HepG2 (cell line): ENCODE data around the gene RSF1. TPM values are rescaled to one million over a fixed set of nuclear protein-coding genes. Genes with fewer than 3 reads are reported as not detected.

Experiments
- ATAC-seq: fragments of 200-7000 bp; cut with Tn5 transposase; 3 replicates; pipeline ENCODE4 v1.9.1; 2020; ENCODE audit warnings: mild to moderate bottlenecking, moderate library complexity
- BruUV-seq: library from RNA; stranded (reverse); fragments of 400-500 nt; replicated peaks from 2 replicates; lab custom pipeline; 2021; lab: Mats Ljungman, UMichigan
- CTCF ChIA-PET: fragments of 300-600 bp; formaldehyde crosslinking; extraction: SDS; loops from one replicate; lab custom pipeline; 2021; ENCODE audit warnings: low total read pairs, inconsistent platforms, low intra/inter-chr PET ratio; lab: Yijun Ruan, JAX
- POLR2A ChIA-PET: fragments of 350-600 bp; sonication (Branson Sonifier 250); formaldehyde crosslinking; loops from one replicate; lab custom pipeline; 2020; ENCODE audit warnings: antibody characterized with exemption, inconsistent platforms; lab: Yijun Ruan, JAX
- DNase-seq: peaks from one replicate; pipeline ENCODE4 v3.0.0-alpha.2; 2015; ENCODE audit warnings: low spot score
- FAIRE-seq: peaks from 3 replicates; lab custom pipeline; 2011; peaks lifted over from hg19 to GRCh38; lab: Jason Lieb, UNC
- H2AFZ ChIP-seq: one replicate; pipeline ENCODE4 v1.6.1; 2011; ENCODE audit warnings: low read length, inconsistent platforms
- H3K27ac ChIP-seq: fragments of 300-600 bp; 3 replicates; pipeline ENCODE4 v1.8.0; 2011; ENCODE audit warnings: mixed run types, mild to moderate bottlenecking, mixed read lengths, low read length, inconsistent platforms; ENCODE audit not compliant: insufficient read depth; ENCODE audit errors: extremely low read length
- H3K27me3 ChIP-seq, 2 experiments: fragments of 200-600 bp in 1 of 2; 2 replicates in 1 of 2; 3 replicates in 1 of 2; pipeline versions ENCODE4 v1.6.0 to v1.8.0; 2011; ENCODE audit warnings: low read length in 2 of 2, mild to moderate bottlenecking in 2 of 2, moderate library complexity in 2 of 2, inconsistent platforms in 1 of 2; ENCODE audit not compliant: insufficient read depth in 2 of 2, control insufficient read depth in 1 of 2
- H3K36me3 ChIP-seq, 2 experiments: fragments of 200-600 bp in 1 of 2; replicated peaks in 1 of 2; 2 replicates in 1 of 2; 3 replicates in 1 of 2; pipeline versions ENCODE4 v1.5.1 to v1.8.0; 2011; ENCODE audit warnings: low read length in 2 of 2, inconsistent platforms in 1 of 2; ENCODE audit not compliant: insufficient read depth in 2 of 2, control insufficient read depth in 1 of 2
- H3K4me1 ChIP-seq: 2 replicates; pipeline ENCODE4 v1.5.1; 2012; ENCODE audit warnings: low read length, inconsistent platforms; ENCODE audit not compliant: insufficient read depth
- H3K4me2 ChIP-seq: 2 replicates; pipeline ENCODE4 v1.6.0; 2011; ENCODE audit warnings: low read depth, low read length, inconsistent platforms
- H3K4me3 ChIP-seq, 3 experiments: fragments of 200-600 bp in 1 of 3; sonication (generic), shearing (Covaris generic) in 1 of 3; replicated peaks in 1 of 3; 2 replicates each; pipeline ENCODE4 v1.5.1; 2011 to 2016; ENCODE audit warnings: low read length in 3 of 3, inconsistent platforms in 2 of 3, low read depth in 2 of 3, mild to moderate bottlenecking in 2 of 3, control low read depth in 1 of 3, mixed read lengths in 1 of 3; ENCODE audit not compliant: insufficient read depth in 1 of 3
- H3K79me2 ChIP-seq: one replicate; pipeline ENCODE4 v1.6.1; 2011; ENCODE audit warnings: low read length, inconsistent platforms; ENCODE audit not compliant: insufficient read depth
- H3K9ac ChIP-seq: 2 replicates; pipeline ENCODE4 v1.6.0; 2011; ENCODE audit warnings: mild to moderate bottlenecking, low read depth, low read length, inconsistent platforms; ENCODE audit not compliant: insufficient read depth
- H3K9me3 ChIP-seq: 2 replicates; pipeline ENCODE4 v1.5.1; 2012; ENCODE audit warnings: mild to moderate bottlenecking, low read length
- H4K20me1 ChIP-seq: 2 replicates; pipeline ENCODE4 v1.6.0; 2011; ENCODE audit warnings: inconsistent platforms, mild to moderate bottlenecking, low read length, moderate library complexity; ENCODE audit not compliant: insufficient read depth
- CAMTA2 ChIP-seq: sonication (generic); formaldehyde crosslinking; IDR thresholded peaks from 2 replicates; pipeline ENCODE4 v1.4.0; 2020; ENCODE audit warnings: mild to moderate bottlenecking, missing genetic modification reagents, borderline replicate concordance
- ELF4 ChIP-seq: sonication (generic); formaldehyde crosslinking; IDR thresholded peaks from 2 replicates; pipeline ENCODE4 v1.5.0; 2020; ENCODE audit warnings: missing genetic modification reagents, mild to moderate bottlenecking, moderate library complexity, borderline replicate concordance
- ETV6 ChIP-seq: sonication (generic); formaldehyde crosslinking; conservative IDR thresholded peaks from 2 replicates; pipeline ENCODE4 v1.4.0; 2020; ENCODE audit warnings: missing genetic modification reagents
- MAZ ChIP-seq, 2 experiments: sonication (generic) in 1 of 2; formaldehyde crosslinking in 1 of 2; IDR thresholded peaks; 2 replicates each; pipeline versions ENCODE4 v1.5.0 to v1.6.1; 2012 to 2020; ENCODE audit warnings: low read depth in 2 of 2, mild to moderate bottlenecking in 2 of 2, borderline replicate concordance in 1 of 2, improper control_type of control experiment in 1 of 2, low read length in 1 of 2, missing genetic modification reagents in 1 of 2, moderate library complexity in 1 of 2
- NAIF1 ChIP-seq: sonication (generic); formaldehyde crosslinking; IDR thresholded peaks from 2 replicates; pipeline ENCODE4 v1.5.0; 2020; ENCODE audit warnings: mild to moderate bottlenecking, missing genetic modification reagents, borderline replicate concordance
- NCOR1 ChIP-seq: fragments of 200-600 bp; sonication (generic); IDR thresholded peaks from 2 replicates; pipeline ENCODE4 v1.7.0; 2017; ENCODE audit warnings: antibody characterized with exemption, low read length, borderline replicate concordance
- RARG ChIP-seq: sonication (generic); formaldehyde crosslinking; IDR thresholded peaks from 2 replicates; pipeline ENCODE4 v1.4.0; 2020; ENCODE audit warnings: low read depth, mild to moderate bottlenecking, missing genetic modification reagents
- RFX3 ChIP-seq: IDR thresholded peaks from 2 replicates; pipeline ENCODE4 v1.6.1; 2016; ENCODE audit warnings: missing biosample characterization, missing genetic modification reagents
- ZNF44 ChIP-seq: sonication (generic); formaldehyde crosslinking; IDR thresholded peaks from 2 replicates; pipeline ENCODE4 v1.5.1; 2020; ENCODE audit warnings: mild to moderate bottlenecking, missing genetic modification reagents
- ZNF746 ChIP-seq: sonication (generic); formaldehyde crosslinking; IDR thresholded peaks from 2 replicates; pipeline ENCODE4 v1.8.0; 2022; ENCODE audit warnings: mild to moderate bottlenecking, missing genetic modification reagents
- WGBS: methylation state at CpG from one replicate; pipeline ENCODE4 v1.1.6; 2017; ENCODE audit warnings: low lambda C conversion rate; 5-methylcytosine and 5-hydroxymethylcytosine counted together
- in situ Hi-C: cut with HindIII; loops from 2 replicates; pipeline ENCODE4 v1.10.0; 2017; ENCODE audit warnings: low pct_unique_long_range_greater_than_20kb; ENCODE audit not compliant: extremely low pct_ligation_motif_present
- intact Hi-C: fragments of 100-400 bp; cut with micrococcal nuclease; formaldehyde crosslinking; loops from one replicate; pipeline ENCODE4 v1.10.0; 2022; ENCODE audit not compliant: unreplicated experiment
- polyA plus RNA-seq, 8 experiments: library from polyadenylated mRNA; depleted of rRNA in 3 of 8; stranded (reverse) in 7 of 8; unstranded in 1 of 8; fragments of >200 nt; fragmentation: Illumina TruSeq in 4 of 8; extraction: Trizol in 4 of 8; gene quantifications; 2 replicates each; pipeline versions ENCODE4 v1.2.1 to v1.2.3, GENCODE V29; 2011 to 2016; ENCODE audit warnings: low read depth in 4 of 8, missing spikeins in 1 of 8, mixed read lengths in 1 of 8; ENCODE audit not compliant: insufficient read depth in 1 of 8
- total RNA-seq, 5 experiments: library from RNA; depleted of rRNA; stranded (reverse); fragments of >200 nt; fragmentation: Illumina TruSeq; extraction: Trizol; gene quantifications; 2 replicates each; pipeline ENCODE4 v1.2.3, GENCODE V29; 2016; ENCODE audit warnings: low read depth in 1 of 5
- TF ChIP-seq, protein P1 (sequence below): sonication (generic); formaldehyde crosslinking; IDR thresholded peaks from 2 replicates; pipeline ENCODE4 v1.5.1; 2020; ENCODE audit warnings: missing genetic modification reagents, mild to moderate bottlenecking, borderline replicate concordance
- TF ChIP-seq, protein P2 (sequence below): sonication (generic); formaldehyde crosslinking; IDR thresholded peaks from 2 replicates; pipeline ENCODE4 v1.5.1; 2020; ENCODE audit warnings: missing genetic modification reagents, mild to moderate bottlenecking, borderline replicate concordance

RSF1 gene
- total and polyA plus RNA-seq, 2 of the 13 experiments (the other 11 are each of a cell fraction or from before 2014, with no cell fraction given) = 15.5 to 33.1 TPM

DNA sequence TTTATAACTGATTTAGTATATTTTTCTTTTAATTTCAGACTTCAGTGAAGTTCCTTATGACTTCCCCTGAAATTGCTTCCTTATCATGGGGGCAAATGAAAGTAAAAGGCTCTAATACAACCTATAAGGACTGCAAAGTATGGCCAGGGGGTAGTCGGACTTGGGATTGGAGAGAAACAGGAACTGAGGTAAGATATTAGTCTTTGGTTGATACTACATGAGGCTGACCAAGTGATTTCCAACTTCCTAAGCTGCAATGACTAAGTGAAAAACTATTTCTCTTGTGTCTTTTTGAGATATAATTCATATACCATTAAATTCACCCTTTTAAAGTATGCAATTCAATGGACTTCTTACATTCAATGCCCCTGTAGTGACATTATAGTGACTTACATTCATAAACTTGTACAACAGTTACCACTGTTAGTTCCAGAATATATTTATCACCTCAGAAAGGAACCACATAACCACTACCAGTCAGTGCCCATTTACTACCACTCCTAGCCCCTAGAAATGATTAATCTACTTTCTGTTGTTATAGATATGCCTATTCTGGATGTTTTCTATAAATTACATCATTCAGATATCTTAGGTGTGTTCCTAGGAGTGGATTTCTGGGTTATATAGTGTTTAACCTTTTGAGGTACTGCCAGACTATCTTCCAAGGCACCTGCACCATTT lies 22.1 kb upstream of the RSF1 start:
- TF ChIP-seq MAZ (IDR thresholded peaks at IDR 0.05; ENCODE audit: borderline replicate concordance, low read depth, low read length) = no peak
- TF ChIP-seq MAZ (CRISPR knock-in tag; IDR thresholded peaks at IDR 0.05; ENCODE audit: low read depth) = no peak
- no peak for TF ChIP-seq ELF4 (CRISPR knock-in tag)
- no peak for TF ChIP-seq NAIF1 (CRISPR knock-in tag)
- no peak for TF ChIP-seq RFX3 (CRISPR knock-in tag)
- TF ChIP-seq, protein P1, sequence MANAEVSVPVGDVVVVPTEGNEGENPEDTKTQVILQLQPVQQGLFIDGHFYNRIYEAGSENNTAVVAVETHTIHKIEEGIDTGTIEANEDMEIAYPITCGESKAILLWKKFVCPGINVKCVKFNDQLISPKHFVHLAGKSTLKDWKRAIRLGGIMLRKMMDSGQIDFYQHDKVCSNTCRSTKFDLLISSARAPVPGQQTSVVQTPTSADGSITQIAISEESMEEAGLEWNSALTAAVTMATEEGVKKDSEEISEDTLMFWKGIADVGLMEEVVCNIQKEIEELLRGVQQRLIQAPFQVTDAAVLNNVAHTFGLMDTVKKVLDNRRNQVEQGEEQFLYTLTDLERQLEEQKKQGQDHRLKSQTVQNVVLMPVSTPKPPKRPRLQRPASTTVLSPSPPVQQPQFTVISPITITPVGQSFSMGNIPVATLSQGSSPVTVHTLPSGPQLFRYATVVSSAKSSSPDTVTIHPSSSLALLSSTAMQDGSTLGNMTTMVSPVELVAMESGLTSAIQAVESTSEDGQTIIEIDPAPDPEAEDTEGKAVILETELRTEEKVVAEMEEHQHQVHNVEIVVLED = no peak
- no peak for TF ChIP-seq ZNF44 (CRISPR knock-in tag)
- no peak for TF ChIP-seq ZNF746
- TF ChIP-seq CAMTA2 = no peak
- no peak for TF ChIP-seq ETV6 (CRISPR knock-in tag)
- TF ChIP-seq RARG (CRISPR knock-in tag) = no peak
- TF ChIP-seq, protein P2, sequence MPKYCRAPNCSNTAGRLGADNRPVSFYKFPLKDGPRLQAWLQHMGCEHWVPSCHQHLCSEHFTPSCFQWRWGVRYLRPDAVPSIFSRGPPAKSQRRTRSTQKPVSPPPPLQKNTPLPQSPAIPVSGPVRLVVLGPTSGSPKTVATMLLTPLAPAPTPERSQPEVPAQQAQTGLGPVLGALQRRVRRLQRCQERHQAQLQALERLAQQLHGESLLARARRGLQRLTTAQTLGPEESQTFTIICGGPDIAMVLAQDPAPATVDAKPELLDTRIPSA = no peak
- no peak for TF ChIP-seq NCOR1
- FAIRE-seq (no peak), DNase-seq (no peak), ATAC-seq (no peak)
- H3K9me3 ChIP-seq = no peaks in the 10 kb centered on the region
- CTCF ChIA-PET = no interaction called here
- H3K79me2 ChIP-seq = no peaks in the 10 kb centered on the region
- POLR2A ChIA-PET = no interaction called here
- no peak overlapping the region for H3K4me2 ChIP-seq
- BruUV-seq = no TSS peak
- H3K27me3 ChIP-seq = no peaks in the 10 kb centered on the region
- no peak overlapping the region for H3K4me3 ChIP-seq
- intact Hi-C loops = no loop called here
- 100% methylated on average over 1 of the region's 1 CpG for WGBS
- H3K36me3 ChIP-seq = peaks cover 1 to 8% of the 10 kb centered on the region in 2 experiments; a peak in 3 of 5 replicates
- H4K20me1 ChIP-seq = no peaks in the 10 kb centered on the region
- no peak overlapping the region for H3K27ac ChIP-seq
- in situ Hi-C loops = no loop called here
- H3K9ac ChIP-seq = no peak overlapping the region
- H2AFZ ChIP-seq = no peak overlapping the region
- H3K4me1 ChIP-seq = no peaks in the 10 kb centered on the region
